ENCODE measurements around the gene ZNF502.

The ZNF502 gene

DNA sequence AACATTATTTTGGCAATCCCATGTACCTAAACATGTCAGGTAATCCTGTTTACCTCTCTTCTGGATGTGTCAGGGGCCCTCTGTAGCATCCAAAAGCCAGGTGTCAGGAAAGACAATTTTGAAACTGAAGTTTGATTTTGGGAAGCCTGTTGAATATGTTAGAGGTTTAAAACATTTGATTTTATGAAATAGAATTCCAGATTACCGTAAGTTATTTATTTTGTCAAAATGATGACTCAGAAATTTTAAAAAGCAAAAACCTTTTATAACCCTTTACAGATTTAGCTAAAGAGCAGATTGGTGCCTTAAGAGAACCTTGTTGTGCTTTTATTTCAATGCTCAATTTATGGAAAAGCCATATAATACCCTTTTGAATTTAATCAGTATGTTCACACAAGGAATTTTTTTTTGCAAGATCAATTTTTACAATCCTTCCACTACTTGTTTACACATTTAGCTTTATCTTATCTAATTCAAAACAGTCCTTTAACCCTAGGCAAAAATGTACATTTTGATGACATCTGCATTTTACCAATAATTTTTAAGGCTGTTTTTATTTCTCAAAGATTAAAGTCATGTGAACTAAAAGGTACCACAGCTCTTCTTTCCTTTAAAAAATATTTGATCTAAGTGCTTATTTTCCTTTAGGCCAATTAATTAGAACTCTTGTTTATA, 59.1 kb downstream of the ZNF502 start:
- DNase-seq (ENCODE audit: low spot score): no peak

DNA sequence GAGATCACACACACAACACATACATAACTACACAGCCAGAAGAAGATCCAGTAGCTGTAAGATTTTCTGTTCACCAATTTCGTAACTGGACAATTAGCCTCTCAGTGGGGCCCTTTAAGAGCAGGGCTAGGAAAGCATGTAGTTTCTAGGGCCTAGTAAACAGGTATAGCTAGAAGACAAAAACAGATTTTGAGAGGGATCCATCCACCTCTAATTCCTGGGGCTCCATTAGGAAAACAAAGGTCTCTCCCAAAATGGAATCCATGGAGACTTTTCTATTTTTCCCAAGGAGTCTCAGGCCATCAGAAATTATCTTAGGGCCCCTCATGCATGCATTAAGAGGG, 59.6 kb downstream of the ZNF502 start:
- DNase-seq (ENCODE audit: low spot score): no peak

All from putamen (tissue), 1 donor.